ENCODE measurements around the gene NRAP. TPM values are rescaled to one million over a fixed set of nuclear protein-coding genes. Genes with fewer than 3 reads are reported as not detected.

Gene NRAP
- total RNA-seq, 1 experiment from 2014 or later = not detected

GRCh38 chr10:113712755-113713639 lies 49.2 kb upstream of the NRAP start:
- no peak overlapping the region for H3K27ac Mint-ChIP-seq
- Histone ChIP-seq H3K14ac (ENCODE audit: insufficient read depth, low read length) (no peak overlapping the region), H2AK5ac (ENCODE audit: insufficient read length, low read length) (no peak overlapping the region), H4K8ac (replicated peaks; ENCODE audit: insufficient read length, low read depth, low read length) (no peak overlapping the region), H3K27ac (ENCODE audit: insufficient read length, low read depth, low read length) (no peak overlapping the region), H4K91ac (ENCODE audit: insufficient read length, low read depth, low read length) (no peak overlapping the region), H4K5ac (ENCODE audit: insufficient read length, low read depth, low read length) (no peak overlapping the region), H3K23ac (ENCODE audit: insufficient read length, low read depth, low read length) (no peak overlapping the region), H2AFZ (ENCODE audit: low read length) (peak overlapping the region; percentile 78), H3K23me2 (ENCODE audit: insufficient read length, low read depth, low read length, poor library complexity, severe bottlenecking) (no peaks in the 10 kb centered on the region), H3K56ac (ENCODE audit: insufficient read length, low read depth, low read length) (no peak overlapping the region), H3K18ac (ENCODE audit: insufficient read length, low read depth, low read length) (no peak overlapping the region), H3T11ph (ENCODE audit: low read length) (no peak overlapping the region), H3K4me1 (ENCODE audit: insufficient read depth, low read length) (peaks cover 11% of the 10 kb centered on the region; the same call in 1 of the 2 replicates), H2BK15ac (ENCODE audit: low read depth, low read length) (no peak overlapping the region), H2BK12ac (ENCODE audit: insufficient read length, low read depth, low read length) (no peak overlapping the region), H2BK5ac (ENCODE audit: insufficient read length, low read length) (no peak overlapping the region), H3K4ac (ENCODE audit: low read depth, low read length) (no peak overlapping the region), H3K27me3 (ENCODE audit: insufficient read depth, low read length) (no peaks in the 10 kb centered on the region), H3K9me3 (ENCODE audit: control insufficient read depth, low read depth, low read length) (no peaks in the 10 kb centered on the region), H3K79me1 (ENCODE audit: insufficient read depth, low read depth, low read length, poor library complexity, severe bottlenecking) (no peaks in the 10 kb centered on the region), H4K20me1 (ENCODE audit: control insufficient read depth, insufficient read depth, insufficient read length) (no peaks in the 10 kb centered on the region), H2BK120ac (ENCODE audit: low read depth, low read length, poor library complexity, severe bottlenecking) (no peak overlapping the region), H2BK20ac (ENCODE audit: low read depth, low read length, poor library complexity, severe bottlenecking) (no peak overlapping the region), H3K9ac (ENCODE audit: extremely low read depth, insufficient read length, low read length) (no peak overlapping the region), H3K4me2 (ENCODE audit: insufficient read depth, insufficient read length, low read length) (peak overlapping the region; percentile 9), H3K79me2 (ENCODE audit: insufficient read depth, low read length) (no peaks in the 10 kb centered on the region)
- peak; percentile 61 for DNase-seq
- H3K9me3 Mint-ChIP-seq = no peaks in the 10 kb centered on the region
- no CpG with 5 or more reads among the region's 8 CpGs for WGBS (ENCODE audit: extremely low coverage, insufficient read length, low lambda C conversion rate)
- peak overlapping the region in 1 of 2 experiments; percentile 2; a peak in 2 of 5 replicates for H3K4me3 Mint-ChIP-seq
- peaks cover 8% of the 10 kb centered on the region for H3K27me3 Mint-ChIP-seq (ENCODE audit: low read depth)
- H3K36me3 Mint-ChIP-seq (ENCODE audit: insufficient read depth in 1 of 3, low read depth in 3 of 3) = peaks cover 0 to 2% (median 0%) of the 10 kb centered on the region in 3 experiments; a peak in 2 of 7 replicates
- peaks cover 35 to 42% of the 10 kb centered on the region in 2 experiments for H3K4me1 Mint-ChIP-seq
- no peak for TF ChIP-seq CTCF (conservative IDR thresholded peaks at IDR 0.05)

All from H9 (cell line).